PFSK-1 (cell line): ENCODE results near the gene DISP3.

Experiments
- POLR2AphosphoS5 ChIP-seq: IDR thresholded peaks from 2 replicates; pipeline ENCODE4 v1.6.1; 2012; ENCODE audit warnings: low read depth, mild to moderate bottlenecking, control low read depth, low read length, moderate library complexity
- SIN3A ChIP-seq: IDR thresholded peaks from 2 replicates; pipeline ENCODE4 v1.6.1; 2012; ENCODE audit warnings: mild to moderate bottlenecking, low read length, moderate library complexity, borderline replicate concordance; ENCODE audit not compliant: insufficient read depth
- TAF1 ChIP-seq: IDR thresholded peaks from 2 replicates; pipeline ENCODE4 v1.6.1; 2012; ENCODE audit warnings: low read length, control low read depth, borderline replicate concordance; ENCODE audit not compliant: insufficient read depth
- TF ChIP-seq, protein P1 (sequence below), 2 experiments: IDR thresholded peaks; 2 replicates each; pipeline versions ENCODE4 v1.6.1 to v1.8.0; 2011 to 2012; ENCODE audit warnings: low read depth in 2 of 2, low read length in 2 of 2, control low read depth in 1 of 2, inconsistent platforms in 1 of 2, mild to moderate bottlenecking in 1 of 2, moderate library complexity in 1 of 2; ENCODE audit not compliant: insufficient read depth in 1 of 2

DNA sequence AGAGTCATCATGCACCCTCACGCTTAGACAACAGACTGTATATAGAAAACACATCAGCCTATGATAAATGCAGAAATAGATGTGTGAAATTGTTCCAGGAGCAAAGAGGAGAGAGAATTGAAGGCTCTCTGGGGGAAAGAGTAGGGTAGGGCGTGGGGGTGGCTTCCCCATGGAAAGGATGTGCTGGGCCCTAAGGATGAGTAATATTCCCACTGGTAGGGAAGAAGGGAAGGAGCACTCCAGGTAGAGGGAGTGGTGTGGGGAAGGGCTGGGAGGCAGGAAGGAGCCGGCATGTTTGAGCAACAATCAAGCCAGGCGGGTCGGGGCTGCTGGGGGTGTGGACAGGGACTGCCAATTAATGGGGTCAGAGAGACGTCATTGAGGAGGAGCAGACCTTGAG, 10.1 kb upstream of the DISP3 start:
- TF ChIP-seq POLR2AphosphoS5 (no peak), TAF1 (no peak), SIN3A (no peak)
- TF ChIP-seq, protein P1, sequence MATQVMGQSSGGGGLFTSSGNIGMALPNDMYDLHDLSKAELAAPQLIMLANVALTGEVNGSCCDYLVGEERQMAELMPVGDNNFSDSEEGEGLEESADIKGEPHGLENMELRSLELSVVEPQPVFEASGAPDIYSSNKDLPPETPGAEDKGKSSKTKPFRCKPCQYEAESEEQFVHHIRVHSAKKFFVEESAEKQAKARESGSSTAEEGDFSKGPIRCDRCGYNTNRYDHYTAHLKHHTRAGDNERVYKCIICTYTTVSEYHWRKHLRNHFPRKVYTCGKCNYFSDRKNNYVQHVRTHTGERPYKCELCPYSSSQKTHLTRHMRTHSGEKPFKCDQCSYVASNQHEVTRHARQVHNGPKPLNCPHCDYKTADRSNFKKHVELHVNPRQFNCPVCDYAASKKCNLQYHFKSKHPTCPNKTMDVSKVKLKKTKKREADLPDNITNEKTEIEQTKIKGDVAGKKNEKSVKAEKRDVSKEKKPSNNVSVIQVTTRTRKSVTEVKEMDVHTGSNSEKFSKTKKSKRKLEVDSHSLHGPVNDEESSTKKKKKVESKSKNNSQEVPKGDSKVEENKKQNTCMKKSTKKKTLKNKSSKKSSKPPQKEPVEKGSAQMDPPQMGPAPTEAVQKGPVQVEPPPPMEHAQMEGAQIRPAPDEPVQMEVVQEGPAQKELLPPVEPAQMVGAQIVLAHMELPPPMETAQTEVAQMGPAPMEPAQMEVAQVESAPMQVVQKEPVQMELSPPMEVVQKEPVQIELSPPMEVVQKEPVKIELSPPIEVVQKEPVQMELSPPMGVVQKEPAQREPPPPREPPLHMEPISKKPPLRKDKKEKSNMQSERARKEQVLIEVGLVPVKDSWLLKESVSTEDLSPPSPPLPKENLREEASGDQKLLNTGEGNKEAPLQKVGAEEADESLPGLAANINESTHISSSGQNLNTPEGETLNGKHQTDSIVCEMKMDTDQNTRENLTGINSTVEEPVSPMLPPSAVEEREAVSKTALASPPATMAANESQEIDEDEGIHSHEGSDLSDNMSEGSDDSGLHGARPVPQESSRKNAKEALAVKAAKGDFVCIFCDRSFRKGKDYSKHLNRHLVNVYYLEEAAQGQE (IDR thresholded peaks at IDR 0.05; ENCODE audit: insufficient read depth in 1 of 2, low read depth in 2 of 2, low read length in 2 of 2): no peak
